ENCODE measurements around the gene GABRP. TPM values are rescaled to one million over a fixed set of nuclear protein-coding genes. Genes with fewer than 3 reads are reported as not detected.

Gene GABRP
- polyA plus RNA-seq, 1 donor from 2014 or later: not detected

DNA sequence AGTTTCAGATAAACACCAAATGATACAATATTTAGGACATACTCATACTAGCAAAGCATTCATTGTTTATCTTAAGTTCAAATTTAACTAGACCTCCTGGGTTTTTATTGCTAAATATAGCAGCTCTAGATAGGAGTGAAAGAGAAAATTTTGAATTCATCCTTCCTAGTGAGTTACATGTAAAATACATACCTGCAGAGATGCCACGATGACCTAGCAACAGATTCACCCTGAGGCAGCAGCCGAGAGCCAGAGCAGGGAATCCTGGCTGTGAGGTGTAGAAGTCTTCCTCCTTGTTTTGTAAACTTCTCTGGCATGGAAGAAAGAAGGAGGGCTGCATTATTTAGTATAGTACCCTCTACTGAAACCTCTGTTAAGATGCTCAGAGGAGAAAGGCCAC is 25.9 kb upstream of the GABRP start:
- H3F3A ChIP-seq (ENCODE audit: insufficient read depth, low read length, poor library complexity, severe bottlenecking): no peaks in the 10 kb centered on the region
- H3K9ac ChIP-seq (ENCODE audit: low read length): no peak overlapping the region
- no peaks in the 10 kb centered on the region for H4K20me1 ChIP-seq (ENCODE audit: insufficient read depth)
- no peak overlapping the region for H3K4me3 ChIP-seq (ENCODE audit: low read length)
- TF ChIP-seq, protein P1, sequence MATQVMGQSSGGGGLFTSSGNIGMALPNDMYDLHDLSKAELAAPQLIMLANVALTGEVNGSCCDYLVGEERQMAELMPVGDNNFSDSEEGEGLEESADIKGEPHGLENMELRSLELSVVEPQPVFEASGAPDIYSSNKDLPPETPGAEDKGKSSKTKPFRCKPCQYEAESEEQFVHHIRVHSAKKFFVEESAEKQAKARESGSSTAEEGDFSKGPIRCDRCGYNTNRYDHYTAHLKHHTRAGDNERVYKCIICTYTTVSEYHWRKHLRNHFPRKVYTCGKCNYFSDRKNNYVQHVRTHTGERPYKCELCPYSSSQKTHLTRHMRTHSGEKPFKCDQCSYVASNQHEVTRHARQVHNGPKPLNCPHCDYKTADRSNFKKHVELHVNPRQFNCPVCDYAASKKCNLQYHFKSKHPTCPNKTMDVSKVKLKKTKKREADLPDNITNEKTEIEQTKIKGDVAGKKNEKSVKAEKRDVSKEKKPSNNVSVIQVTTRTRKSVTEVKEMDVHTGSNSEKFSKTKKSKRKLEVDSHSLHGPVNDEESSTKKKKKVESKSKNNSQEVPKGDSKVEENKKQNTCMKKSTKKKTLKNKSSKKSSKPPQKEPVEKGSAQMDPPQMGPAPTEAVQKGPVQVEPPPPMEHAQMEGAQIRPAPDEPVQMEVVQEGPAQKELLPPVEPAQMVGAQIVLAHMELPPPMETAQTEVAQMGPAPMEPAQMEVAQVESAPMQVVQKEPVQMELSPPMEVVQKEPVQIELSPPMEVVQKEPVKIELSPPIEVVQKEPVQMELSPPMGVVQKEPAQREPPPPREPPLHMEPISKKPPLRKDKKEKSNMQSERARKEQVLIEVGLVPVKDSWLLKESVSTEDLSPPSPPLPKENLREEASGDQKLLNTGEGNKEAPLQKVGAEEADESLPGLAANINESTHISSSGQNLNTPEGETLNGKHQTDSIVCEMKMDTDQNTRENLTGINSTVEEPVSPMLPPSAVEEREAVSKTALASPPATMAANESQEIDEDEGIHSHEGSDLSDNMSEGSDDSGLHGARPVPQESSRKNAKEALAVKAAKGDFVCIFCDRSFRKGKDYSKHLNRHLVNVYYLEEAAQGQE (IDR thresholded peaks at IDR 0.05; ENCODE audit: borderline replicate concordance): no peak
- no peak for TF ChIP-seq SMC3 (conservative IDR thresholded peaks at IDR 0.05; ENCODE audit: poor library complexity)
- no peak for TF ChIP-seq RAD21 (conservative IDR thresholded peaks at IDR 0.05)
- no peak for TF ChIP-seq MXI1 (conservative IDR thresholded peaks at IDR 0.05; ENCODE audit: poor library complexity, severe bottlenecking)
- TF ChIP-seq, protein P2, sequence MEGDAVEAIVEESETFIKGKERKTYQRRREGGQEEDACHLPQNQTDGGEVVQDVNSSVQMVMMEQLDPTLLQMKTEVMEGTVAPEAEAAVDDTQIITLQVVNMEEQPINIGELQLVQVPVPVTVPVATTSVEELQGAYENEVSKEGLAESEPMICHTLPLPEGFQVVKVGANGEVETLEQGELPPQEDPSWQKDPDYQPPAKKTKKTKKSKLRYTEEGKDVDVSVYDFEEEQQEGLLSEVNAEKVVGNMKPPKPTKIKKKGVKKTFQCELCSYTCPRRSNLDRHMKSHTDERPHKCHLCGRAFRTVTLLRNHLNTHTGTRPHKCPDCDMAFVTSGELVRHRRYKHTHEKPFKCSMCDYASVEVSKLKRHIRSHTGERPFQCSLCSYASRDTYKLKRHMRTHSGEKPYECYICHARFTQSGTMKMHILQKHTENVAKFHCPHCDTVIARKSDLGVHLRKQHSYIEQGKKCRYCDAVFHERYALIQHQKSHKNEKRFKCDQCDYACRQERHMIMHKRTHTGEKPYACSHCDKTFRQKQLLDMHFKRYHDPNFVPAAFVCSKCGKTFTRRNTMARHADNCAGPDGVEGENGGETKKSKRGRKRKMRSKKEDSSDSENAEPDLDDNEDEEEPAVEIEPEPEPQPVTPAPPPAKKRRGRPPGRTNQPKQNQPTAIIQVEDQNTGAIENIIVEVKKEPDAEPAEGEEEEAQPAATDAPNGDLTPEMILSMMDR (IDR thresholded peaks at IDR 0.05; ENCODE audit: poor library complexity, severe bottlenecking): no peak
- TF ChIP-seq EP300 (conservative IDR thresholded peaks at IDR 0.05; ENCODE audit: poor library complexity, severe bottlenecking): no peak
- no peak for TF ChIP-seq TAF1 (IDR thresholded peaks at IDR 0.05; ENCODE audit: low read depth)
- TF ChIP-seq EZH2 (IDR thresholded peaks at IDR 0.05; ENCODE audit: borderline replicate concordance, insufficient read depth, low read length, poor library complexity, severe bottlenecking): no peak
- no peak for TF ChIP-seq POLR2AphosphoS5 (IDR thresholded peaks at IDR 0.05)
- no peaks in the 10 kb centered on the region for H3K9me2 ChIP-seq (ENCODE audit: insufficient read depth, low read length)
- no peak overlapping the region for H2AFZ ChIP-seq (ENCODE audit: low read depth, low read length)
- no peaks in the 10 kb centered on the region for H3K27me3 ChIP-seq (ENCODE audit: insufficient read depth, low read depth, low read length)
- H3K9me3 ChIP-seq (ENCODE audit: low read length): no peaks in the 10 kb centered on the region
- H3K27ac ChIP-seq (ENCODE audit: low read length): no peak overlapping the region
- H3K79me2 ChIP-seq (replicated peaks; ENCODE audit: insufficient read depth, low read length): no peaks in the 10 kb centered on the region
- no peak overlapping the region for H3K4me2 ChIP-seq (ENCODE audit: low read length)
- no peaks in the 10 kb centered on the region for H3K36me3 ChIP-seq (ENCODE audit: insufficient read depth, low read length)

DNA sequence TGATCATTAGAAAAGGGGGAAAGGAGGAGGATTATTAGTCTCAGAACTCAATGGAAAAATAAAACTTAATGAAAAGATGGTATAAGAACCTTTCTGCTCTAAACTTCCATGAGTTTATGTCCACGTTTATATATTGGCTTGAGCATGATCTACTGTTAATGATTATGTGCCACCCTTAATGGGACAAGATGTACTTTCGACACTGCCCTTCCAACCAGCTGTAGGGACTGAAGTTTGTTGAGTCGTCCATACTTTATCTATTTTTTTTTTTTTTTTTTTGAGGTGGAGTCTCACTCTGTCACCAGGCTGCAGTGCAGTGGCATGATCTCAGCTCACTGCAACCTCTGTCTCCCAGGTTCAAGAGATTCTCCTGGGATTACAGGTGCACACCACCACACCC is 25.0 kb upstream of the GABRP start:
- Histone ChIP-seq H3K27me3 (ENCODE audit: insufficient read depth, low read depth, low read length) (no peaks in the 10 kb centered on the region), H3K9me3 (ENCODE audit: low read length) (no peaks in the 10 kb centered on the region), H4K20me1 (ENCODE audit: insufficient read depth) (no peaks in the 10 kb centered on the region), H3K36me3 (ENCODE audit: insufficient read depth, low read length) (no peaks in the 10 kb centered on the region), H3F3A (ENCODE audit: insufficient read depth, low read length, poor library complexity, severe bottlenecking) (no peaks in the 10 kb centered on the region), H3K27ac (ENCODE audit: low read length) (no peak overlapping the region), H3K79me2 (replicated peaks; ENCODE audit: insufficient read depth, low read length) (no peaks in the 10 kb centered on the region), H3K4me3 (ENCODE audit: low read length) (no peak overlapping the region), H3K4me2 (ENCODE audit: low read length) (no peak overlapping the region), H3K9ac (ENCODE audit: low read length) (no peak overlapping the region), H3K9me2 (ENCODE audit: insufficient read depth, low read length) (no peaks in the 10 kb centered on the region), H2AFZ (ENCODE audit: low read depth, low read length) (no peak overlapping the region)
- TF ChIP-seq EZH2 (IDR thresholded peaks at IDR 0.05; ENCODE audit: borderline replicate concordance, insufficient read depth, low read length, poor library complexity, severe bottlenecking) (no peak), TAF1 (IDR thresholded peaks at IDR 0.05; ENCODE audit: low read depth) (no peak), RAD21 (conservative IDR thresholded peaks at IDR 0.05) (no peak), SMC3 (conservative IDR thresholded peaks at IDR 0.05; ENCODE audit: poor library complexity) (no peak), EP300 (conservative IDR thresholded peaks at IDR 0.05; ENCODE audit: poor library complexity, severe bottlenecking) (no peak), POLR2AphosphoS5 (IDR thresholded peaks at IDR 0.05) (no peak), MXI1 (conservative IDR thresholded peaks at IDR 0.05; ENCODE audit: poor library complexity, severe bottlenecking) (no peak)
- TF ChIP-seq, protein P2 (IDR thresholded peaks at IDR 0.05; ENCODE audit: poor library complexity, severe bottlenecking): no peak
- TF ChIP-seq, protein P1 (IDR thresholded peaks at IDR 0.05; ENCODE audit: borderline replicate concordance): no peak

Data from neural cell (in vitro differentiated cells).